GM18951 (cell line): ENCODE measurements around the gene OAF.
"Not testable (repeated sequence)": the region's sequence is repeated elsewhere in the genome, so short reads cannot be mapped to it uniquely, and the experiment has no call there.

ENCODE experiments used
- POLR2A ChIP-seq: IDR thresholded peaks from 4 replicates; pipeline ENCODE4 v1.6.1; 2011; ENCODE audit warnings: mild to moderate bottlenecking; ENCODE audit not compliant: insufficient read length, insufficient read depth; ENCODE audit errors: extremely low read depth
- in situ Hi-C: fragments of 300-500 bp; cut with MboI; formaldehyde crosslinking; loops from one replicate; pipeline ENCODE4 v1.12.0; 2022; ENCODE audit warnings: low sequenced_read_pairs, mixed read lengths, inconsistent platforms; ENCODE audit not compliant: unreplicated experiment

OAF gene

DNA sequence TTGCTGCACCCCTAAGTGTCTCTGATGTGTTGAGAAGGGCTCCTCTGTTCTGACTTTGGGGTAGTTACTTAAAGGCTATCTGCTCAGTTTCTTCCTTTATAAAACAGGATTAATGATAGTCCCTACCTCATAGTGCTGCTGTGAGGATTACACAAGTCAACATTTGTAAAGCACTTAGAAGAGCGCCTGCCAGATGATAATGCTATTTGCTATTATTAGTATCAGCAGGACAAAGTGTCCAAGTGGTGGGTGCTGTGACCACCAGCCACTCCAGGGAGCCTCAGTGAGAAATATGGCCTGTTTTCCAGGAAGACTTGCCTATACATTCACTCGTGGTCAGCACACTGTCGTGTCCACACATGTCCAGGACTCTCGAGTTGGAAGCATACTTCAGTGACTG lies 45.3 kb downstream of the OAF start:
- in situ Hi-C loops: no loop called here
- no peak for TF ChIP-seq POLR2A

- TF ChIP-seq POLR2A: no peak
- in situ Hi-C loops: no loop called here
Measured at GRCh38 chr11:120256779-120257178, 45.9 kb downstream of the OAF start.

DNA sequence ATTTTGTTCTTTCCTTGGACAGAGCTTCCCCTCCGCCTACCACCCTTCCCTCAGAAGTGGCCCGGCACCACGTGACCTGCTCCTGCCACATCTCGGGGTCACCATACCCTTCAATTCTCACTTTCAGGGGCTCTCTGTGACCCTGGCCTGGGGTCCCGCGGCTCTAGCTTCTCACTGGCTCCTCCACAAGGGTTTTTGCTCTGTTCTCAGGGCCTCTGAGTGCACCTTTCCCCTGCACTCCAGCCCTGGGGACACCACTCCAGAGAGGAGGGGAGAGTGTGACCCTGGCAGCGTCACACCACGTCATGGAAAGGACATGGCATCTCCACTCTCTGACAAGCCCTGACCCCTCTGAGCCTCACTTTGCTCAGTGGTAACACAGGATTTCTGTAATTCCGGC lies 46.5 kb downstream of the OAF start:
- TF ChIP-seq POLR2A: no peak
- in situ Hi-C loops: no loop called here

GRCh38 chr11:120258661-120259060 lies 47.8 kb downstream of the OAF start:
- in situ Hi-C loops: no loop called here

GRCh38 chr11:120259241-120259640 lies 48.4 kb downstream of the OAF start:
- TF ChIP-seq POLR2A: no peak
- in situ Hi-C loops: no loop called here

More at GRCh38 chr11:120258661-120259060, 47.8 kb downstream of the OAF start:
- no peak for TF ChIP-seq POLR2A

DNA sequence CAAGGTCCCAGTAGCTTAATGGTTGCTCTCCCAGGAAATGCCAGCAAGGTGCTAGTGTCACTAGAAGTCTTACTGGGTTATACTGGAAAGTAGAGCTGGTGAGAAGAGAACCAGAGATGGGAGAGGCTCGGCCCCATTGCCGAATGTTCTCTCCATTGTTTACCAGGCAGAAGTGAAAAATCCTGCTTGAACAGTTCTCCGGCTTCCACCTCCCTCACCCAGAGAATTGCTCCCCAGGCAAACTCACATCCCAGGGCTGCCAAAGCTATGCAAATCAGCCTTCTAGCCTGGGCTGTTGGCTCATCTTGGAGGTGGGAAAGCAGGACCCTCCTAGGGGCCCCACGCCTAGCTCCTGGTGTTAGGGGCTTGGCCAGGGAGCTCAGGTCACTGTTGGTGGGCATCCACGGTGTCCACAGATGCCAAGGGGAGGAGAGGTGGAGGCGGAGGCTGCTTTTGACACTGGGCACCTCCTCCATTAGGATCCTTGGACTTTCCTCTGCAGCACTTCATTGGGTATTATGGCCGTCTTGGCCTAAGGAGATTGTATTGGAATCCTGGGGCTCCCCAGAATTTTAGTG lies 49.2 kb downstream of the OAF start:
- TF ChIP-seq POLR2A: no peak
- in situ Hi-C loops: no loop called here

- in situ Hi-C loops: no loop called here
- no peak for TF ChIP-seq POLR2A
Measured at GRCh38 chr11:120260616-120261015, 49.8 kb downstream of the OAF start.

DNA sequence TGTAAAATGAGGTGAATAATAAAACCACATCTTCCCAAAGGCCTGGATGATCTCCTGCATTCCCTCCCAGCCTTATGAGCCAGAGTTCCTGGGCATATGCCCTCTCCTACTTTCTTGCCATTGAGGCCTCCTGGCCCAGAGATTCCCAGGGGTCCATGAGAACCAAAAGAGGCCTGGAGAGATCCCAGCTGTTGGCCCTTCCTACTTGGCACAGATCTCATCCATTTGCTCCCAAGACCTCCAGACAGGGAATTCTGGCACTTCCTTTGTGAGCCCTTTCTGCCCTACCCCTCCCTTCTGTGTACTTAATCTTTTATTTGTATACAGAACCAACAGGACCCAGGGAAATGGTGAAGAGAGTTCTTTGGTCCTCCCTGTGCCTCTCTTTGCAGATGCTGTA lies 50.5 kb downstream of the OAF start:
- in situ Hi-C loops: no loop called here
- TF ChIP-seq POLR2A: no peak

DNA sequence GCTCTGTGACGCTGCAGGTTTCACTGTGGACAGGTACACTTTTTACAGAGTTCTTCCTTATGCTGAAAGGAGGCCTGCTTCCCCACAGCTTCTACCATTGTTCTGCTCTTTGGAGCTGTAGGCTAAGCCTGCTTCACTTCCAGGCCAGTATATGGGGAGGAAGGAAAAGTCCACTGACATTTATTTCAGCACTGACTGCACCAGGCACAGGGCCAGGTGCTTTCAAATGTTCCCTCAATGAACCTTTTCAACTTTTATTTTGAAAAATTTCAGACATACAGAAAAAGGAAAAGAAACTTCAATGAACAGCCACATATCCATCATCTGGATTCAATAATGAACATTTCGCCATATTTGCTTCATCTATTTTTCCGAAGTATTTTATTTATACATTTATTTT lies 51.1 kb downstream of the OAF start:
- in situ Hi-C loops: no loop called here
- TF ChIP-seq POLR2A: no peak

DNA sequence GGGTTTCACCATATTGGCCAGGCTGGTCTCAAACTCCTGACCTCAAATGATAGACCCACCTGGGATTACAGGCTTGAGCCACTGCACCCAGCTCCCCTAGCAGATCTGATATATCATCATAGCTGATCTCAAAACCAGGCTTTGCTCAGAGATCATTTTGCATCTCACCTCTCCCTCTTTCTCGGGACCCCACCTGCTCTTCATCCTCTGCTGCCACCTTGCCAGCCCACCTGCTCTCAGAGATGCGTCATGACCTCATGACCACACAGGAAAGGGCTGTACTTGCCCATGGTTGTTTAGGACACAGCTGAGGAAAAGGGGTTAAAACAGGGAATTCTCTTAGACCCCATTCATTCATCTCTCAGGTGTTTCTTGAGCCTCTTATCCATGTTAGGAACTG lies 56.5 kb downstream of the OAF start:
- in situ Hi-C loops: no loop called here
- TF ChIP-seq POLR2A: no peak

GRCh38 chr11:120268686-120269085 lies 57.9 kb downstream of the OAF start:
- in situ Hi-C loops: no loop called here
- TF ChIP-seq POLR2A: no peak

- no peak for TF ChIP-seq POLR2A
- in situ Hi-C loops: no loop called here
Measured at GRCh38 chr11:120270386-120270785, 59.6 kb downstream of the OAF start.

DNA sequence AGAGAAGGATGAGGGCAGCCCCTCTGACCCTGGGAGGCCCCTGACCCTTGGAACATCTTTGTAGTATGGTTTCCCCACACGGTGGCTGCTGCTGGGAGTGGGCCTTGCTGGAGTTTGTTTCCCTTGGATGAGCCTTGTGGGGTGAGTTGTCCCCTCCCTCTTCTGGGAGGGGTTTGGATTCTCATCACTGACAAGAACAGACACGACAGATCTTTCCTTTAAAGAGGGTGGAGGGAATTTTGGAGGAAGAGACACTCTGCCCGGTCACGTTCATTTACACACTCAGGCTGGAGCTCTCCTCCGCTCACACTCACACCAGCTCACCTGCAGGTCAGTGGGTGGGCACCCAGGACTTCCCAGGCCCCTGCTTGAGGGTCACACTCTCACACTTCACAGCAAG lies 60.8 kb downstream of the OAF start:
- no peak for TF ChIP-seq POLR2A
- in situ Hi-C loops: no loop called here

GRCh38 chr11:120272303-120272702 lies 61.5 kb downstream of the OAF start:
- in situ Hi-C loops: no loop called here
- no peak for TF ChIP-seq POLR2A

- in situ Hi-C loops: no loop called here
Measured at GRCh38 chr11:120273432-120273831, 62.6 kb downstream of the OAF start.

GRCh38 chr11:120273956-120274355 lies 63.1 kb downstream of the OAF start:
- in situ Hi-C loops: not testable (repeated sequence)

More at GRCh38 chr11:120273432-120273831, 62.6 kb downstream of the OAF start:
- no peak for TF ChIP-seq POLR2A

GRCh38 chr11:120279502-120279901 lies 68.7 kb downstream of the OAF start:
- TF ChIP-seq POLR2A: no peak
- in situ Hi-C loops: no loop called here
